Hematopoietic multipotent progenitor cell treated with erythropoietin and hydrocortisone succinate and interleukin-3 and kit ligand, for 17 days (in vitro differentiated cells): ENCODE data around the gene WNK2.
A peak's percentile ranks its signal among the peaks of the same experiment; 100 is the strongest.
"Not testable (repeated sequence)": the region's sequence is repeated elsewhere in the genome, so short reads cannot be mapped to it uniquely, and the experiment has no call there.

Source experiments
- DNase-seq: peaks from one replicate; pipeline ENCODE4 v3.0.0-alpha.2; 2015; ENCODE audit warnings: low spot score

Gene WNK2

DNA sequence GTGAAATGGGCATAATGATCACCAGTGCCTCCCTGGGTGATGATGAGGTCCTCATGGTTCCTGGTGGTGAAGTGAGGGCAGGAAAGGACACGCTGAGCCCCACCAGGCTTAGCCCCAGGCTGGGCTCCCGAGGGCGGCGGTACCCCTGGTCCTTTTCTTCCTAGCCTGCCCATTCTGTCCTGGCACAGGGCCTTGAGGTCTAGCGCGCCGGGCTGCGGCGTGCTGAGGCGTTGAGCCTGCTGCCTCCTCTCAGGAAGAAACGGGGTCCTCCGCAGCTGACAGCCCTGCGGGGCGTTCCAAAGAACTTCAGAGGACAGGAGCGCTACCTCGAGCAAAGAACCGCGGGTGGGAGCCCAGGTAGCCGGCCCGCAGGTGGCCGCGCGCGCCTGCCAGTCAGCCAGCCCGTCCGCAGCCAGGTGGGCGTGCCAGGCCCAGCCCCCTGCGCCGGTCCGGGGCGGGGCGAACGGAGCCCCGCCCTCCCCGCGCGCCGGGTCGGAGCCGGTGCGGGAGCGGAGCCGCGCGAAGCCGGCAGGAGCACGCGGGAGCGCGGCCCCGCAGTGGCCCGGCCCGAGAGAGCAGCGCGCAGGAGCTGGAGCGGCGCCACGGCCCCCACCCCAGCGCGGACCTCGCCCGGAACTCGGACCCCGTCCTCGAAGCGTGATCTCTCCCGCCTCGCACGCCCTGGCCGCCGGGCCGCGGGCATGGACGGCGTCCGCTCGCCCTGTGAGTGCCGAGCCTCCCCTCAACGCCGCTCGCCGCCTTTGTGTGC is at the start of gene WNK2:
Gene WNK2 (plus strand): TSS at position 477 of the 769 bp plus-strand sequence. CDS start 791 bp downstream, outside the sequence.
- no peak for DNase-seq

DNA sequence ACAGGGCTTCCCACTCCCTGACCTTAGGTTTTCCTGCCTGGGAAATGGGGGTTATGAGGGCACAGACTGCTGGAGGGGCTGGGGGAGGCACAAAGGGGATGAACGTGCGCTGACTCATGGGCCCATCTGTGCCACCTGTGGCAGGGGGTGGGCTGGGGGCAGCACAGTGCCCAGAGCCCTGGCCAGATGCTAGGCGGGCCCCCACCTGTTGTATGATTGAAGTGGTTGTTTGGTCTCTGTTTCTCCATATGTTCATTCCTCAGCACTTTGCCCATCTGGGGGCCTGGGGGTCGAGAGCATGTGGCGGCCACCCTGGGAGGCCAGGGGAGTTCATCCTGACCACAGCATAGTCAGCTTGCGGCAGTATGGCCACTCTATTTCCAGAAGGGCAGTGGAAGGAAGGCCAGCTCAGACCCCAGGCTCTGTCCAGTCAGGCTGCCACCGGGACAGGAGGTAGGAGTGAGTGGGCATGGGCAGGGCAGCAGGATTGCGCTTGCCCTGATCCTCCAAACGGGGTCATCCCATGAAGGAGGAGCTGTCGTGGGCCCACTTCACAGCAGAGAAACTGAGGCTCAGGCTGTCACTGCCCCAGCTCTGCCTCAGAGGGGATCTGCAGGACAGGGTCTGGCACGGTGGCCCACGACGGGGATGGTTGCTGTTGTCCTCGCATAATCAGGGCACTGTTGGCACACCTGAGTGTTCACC is 49.0 kb upstream of the WNK2 start:
- DNase-seq: no peak

DNA sequence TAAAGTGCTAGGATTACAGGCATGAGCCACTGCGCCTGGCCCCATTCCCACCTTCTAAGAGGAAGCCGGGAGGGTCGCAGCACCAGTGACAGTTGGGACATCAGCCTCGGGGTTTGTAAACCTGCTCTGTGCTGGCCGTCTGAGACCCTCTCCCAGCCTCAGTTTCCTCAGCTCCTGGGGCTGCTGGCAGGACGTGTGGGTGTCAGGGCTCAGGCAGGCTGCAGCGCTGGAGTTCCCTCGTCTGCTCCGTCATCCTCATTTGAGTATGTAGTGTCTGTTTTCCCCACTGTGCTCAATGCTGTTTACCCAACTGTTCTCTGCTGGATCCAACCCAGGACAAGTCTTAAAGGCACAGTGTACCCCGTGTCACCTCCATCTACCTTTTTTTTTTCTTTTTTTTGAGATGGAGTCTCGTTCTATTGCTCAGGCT is 47.9 kb upstream of the WNK2 start:
- no peak for DNase-seq

DNA sequence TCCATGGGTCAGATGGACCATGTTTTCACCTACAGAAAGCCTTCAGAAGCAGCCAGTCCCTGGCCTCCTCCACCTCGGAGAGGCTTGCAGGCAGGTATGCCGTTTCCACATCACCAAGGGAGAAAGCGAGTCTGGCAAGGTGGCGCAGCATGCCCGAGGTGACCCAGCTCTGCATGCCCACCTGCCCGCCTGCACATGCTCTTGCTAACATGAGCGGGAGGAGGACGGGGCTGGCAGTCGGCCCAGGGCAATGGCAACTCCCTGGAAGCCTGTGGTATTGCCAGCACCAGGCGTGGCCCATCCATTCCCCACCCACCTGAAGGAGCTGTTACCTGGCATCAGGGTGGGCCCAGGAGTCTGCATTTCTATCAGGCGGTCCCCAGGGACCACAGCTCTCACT is 46.6 kb upstream of the WNK2 start:
- DNase-seq: no peak

DNA sequence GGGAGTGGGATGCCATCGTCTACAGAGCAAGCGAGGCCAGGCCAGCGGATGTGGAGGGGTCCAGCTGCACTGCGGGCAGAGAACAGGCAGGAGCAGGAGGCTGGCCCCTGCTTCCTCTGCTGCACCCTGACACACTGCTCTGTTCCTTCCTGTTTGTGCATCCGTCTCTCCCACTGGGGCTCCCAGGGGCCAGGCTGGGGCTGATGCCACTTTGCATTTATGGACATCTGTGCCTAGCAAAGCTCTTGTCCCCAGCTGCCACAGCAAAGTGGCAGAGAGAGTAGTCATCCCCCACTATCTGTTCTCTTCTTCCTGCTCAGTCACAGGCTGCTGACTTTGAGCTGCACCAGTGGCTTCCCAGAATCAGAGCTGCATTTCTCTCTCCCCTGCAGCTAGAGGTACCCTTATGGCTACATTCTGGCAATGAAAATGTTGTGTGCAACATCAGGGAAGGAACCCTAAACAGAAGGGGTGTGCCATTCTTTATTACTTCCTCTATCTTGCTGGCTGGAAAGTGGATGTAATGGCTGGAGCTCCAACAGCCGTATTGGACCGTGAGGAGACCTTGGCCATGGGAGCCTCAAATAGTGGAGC is 45.7 kb upstream of the WNK2 start:
- DNase-seq: no peak

DNA sequence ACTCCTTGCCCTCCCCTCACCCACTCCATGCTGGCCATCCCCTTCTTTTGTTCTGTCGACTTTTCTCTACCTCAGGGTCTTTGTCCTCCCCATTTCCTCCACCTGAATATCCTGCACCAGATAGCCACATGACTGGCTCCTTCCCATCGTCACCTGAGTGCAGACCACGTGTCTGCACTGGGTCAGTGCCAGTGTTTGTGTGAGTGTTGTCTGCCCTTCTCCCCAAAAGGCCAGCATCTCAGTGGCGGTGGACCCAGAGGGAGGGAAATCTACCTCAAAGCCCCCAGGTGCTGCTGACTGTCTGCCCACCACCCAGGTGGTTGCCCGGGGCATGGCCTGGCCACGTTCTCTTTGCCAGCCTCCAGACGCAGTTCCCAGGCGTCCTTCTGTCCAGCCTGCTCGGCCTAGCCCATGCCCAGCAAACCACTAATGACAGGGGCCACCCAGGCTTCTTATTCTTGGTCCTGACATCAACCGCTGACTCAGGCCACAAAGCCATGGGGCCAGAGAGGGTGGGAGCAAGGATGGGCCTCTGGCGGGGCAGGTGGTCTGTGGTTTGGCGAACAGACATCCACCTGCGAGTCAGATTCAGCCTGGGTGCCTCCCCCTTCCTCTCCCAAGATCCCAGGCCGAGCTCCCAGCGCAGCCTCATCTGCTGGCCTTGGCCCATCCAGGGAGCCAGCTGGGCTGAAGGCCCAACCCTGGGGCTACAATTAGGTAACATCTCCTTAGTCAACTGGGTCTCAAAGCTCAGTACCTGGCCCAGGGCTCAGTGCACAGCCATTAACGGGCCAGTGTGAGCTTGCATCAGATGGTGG is 44.4 kb upstream of the WNK2 start:
- DNase-seq: no peak

DNA sequence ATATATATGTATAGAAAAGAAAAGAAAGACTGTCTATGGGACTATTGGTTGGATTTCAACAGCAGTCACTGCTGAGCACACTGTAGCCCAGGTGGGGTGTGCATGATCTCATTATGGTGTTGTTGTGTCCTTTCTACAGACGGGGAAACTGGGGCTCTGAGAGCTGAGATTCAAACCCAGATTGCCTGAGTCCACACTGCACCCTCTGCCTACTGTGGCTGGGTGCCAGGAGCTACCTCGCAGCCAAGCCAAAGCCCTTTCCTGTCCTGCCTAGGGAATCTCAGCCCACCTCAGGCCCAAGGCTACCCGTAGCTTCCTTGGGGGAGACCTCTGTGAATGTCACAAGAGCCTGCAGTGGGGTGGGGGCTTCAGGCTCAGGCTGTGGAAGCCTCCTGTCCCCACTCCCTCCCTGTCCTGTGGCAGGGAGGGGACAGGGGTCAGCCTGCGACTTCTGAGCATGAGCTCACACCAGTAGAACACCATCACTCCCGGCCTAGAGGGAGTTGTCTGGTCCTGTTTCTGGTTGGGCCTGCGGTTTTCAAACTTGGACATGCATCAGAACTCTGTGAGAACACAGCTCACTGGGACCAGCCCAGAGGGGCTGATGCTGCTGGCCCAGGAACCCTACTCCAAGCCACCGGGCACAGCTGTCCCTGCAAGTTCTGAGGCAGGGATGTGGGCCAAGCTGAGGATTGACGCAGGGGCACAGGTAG is 42.0 kb upstream of the WNK2 start:
- no peak for DNase-seq

DNA sequence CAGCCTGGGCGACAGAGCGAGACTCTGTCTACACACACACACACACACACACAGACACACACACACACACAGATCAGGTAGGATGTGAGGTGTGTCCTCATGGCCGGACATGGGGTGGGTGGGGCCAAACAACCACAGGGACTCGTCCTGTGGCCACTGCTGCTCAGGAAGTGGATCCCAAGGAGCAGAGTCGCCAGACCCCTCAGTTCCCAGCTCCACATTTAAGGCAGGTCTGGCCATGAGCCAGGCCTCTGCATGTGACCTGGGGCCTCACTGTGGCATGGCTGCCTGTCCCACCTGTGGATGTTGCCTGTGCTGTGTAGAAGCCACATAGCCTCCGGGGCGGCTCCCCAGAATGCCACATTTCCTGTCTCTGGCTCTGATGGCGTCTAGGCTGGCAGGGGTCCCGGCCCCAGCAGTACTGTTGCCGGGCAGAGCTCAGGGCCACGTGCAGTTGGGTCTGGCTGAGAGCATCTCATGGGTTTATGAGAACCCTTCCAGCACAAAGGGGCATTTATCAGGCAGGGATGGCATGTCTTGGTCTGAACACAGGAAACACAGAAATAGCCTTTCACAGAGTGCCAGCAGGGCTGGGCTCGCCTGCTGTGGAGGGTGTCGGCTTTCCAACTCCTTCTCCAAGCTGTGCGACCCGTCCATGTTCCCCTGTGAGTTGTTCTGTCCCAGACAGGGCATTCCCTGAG is 40.0 kb upstream of the WNK2 start:
- no peak for DNase-seq

DNA sequence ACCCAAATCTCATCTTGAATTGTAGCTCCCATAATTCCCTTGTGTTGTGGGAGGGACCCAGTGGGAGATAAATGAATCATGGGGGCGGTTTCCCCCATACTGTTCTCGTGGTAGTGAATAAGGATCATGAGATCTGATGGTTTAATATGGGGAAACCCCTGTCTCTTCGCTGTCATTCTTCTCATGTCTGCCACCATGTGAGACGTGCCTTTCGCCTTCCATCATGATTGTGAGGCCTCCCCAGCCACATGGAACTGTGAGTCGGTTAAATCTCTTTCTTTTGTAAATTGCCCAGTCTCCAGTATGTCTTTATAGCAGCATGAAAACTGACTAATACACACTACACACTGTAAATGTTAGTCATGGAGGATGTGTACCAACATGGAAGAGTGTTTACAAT is 37.2 kb upstream of the WNK2 start:
- not testable (repeated sequence) for DNase-seq

DNA sequence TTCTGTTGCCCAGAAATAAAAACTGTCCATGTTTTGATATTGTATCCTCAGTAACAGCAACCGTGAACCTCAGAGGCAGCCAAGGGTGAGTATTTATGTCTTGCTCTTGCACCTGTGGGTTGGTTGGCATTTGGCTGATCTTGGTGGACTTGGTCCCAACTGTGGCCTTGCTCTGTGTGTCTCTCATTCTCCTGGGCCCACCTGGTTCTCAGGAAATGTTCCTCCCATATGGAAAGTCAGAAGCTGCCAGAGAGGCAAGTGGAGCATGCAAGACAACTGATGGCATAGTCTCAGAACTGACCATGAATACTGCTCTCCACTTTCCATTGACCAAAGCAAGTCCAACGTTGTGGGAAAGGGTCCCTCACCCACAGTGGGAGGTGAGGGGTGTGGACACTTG is 36.3 kb upstream of the WNK2 start:
- no peak for DNase-seq

DNA sequence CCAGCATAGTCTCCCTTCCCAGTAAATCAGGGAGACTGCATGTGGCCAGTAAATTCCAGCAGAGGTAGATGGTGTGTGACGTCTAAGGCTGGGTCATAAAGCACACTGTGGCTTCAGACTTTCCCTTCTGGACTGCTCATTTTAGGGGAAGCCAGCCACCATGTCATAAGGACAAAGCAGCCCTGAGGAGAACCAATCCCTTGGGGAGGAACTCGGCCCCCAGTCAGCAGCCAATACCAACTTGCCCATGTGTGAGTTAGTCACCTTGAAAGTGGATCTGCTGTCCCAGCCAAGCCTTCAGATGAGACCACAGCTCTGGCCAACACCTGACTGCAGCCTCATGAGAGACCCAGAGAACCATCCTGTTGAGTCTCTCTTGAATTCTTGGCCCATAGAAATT is 35.2 kb upstream of the WNK2 start:
- DNase-seq: no peak

DNA sequence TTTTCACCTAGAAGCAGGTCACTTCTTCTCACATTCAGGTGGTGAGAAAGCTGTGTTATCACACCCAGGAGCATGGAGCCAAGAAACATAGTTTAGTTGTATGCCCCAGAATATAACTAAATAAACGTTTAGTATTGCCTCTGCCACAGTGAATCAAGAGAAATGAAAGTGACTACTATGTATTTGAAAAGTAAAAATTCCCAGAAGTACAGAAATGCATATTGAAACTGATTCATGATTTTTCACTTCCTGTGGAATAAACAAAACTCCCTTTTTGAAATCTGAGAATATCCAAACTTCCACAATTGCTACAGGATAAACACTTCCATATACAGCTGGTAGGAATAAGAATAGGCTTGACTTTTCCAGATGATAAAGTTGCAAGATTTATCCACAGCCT is 34.6 kb upstream of the WNK2 start:
- no peak for DNase-seq

DNA sequence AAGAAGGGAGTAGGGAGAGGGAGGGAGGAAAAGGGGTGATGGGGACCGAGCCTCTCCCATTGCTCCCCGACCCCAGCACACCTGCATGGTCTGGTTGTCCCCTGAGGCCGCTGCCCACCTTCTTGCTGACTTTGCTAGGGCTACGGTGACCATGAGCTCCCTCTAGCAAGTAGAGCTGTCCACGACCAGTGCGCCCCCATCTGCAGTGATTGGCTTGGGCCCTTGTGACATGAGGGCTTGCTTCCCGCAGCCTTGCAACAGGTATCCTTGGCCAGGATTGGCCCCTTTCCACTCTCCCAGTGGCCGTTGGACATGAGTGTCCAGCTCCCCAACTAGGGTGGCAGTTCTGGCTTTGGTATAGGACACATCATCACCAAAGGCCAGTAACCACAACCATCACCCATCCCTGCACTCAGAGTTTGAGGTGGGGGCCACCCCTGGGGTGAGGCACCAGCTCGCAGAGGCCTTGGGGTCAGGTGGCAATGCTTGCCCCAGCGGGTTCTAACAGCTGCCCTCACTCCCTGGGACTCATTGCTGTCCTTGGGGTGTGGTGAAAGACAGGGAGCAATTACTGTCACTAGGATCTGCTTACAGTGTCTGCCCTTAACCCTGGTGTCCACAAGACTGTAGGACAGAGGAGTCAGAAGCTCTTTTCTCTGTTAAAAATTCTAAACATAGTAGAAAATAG is 32.7 kb upstream of the WNK2 start:
- no peak for DNase-seq

DNA sequence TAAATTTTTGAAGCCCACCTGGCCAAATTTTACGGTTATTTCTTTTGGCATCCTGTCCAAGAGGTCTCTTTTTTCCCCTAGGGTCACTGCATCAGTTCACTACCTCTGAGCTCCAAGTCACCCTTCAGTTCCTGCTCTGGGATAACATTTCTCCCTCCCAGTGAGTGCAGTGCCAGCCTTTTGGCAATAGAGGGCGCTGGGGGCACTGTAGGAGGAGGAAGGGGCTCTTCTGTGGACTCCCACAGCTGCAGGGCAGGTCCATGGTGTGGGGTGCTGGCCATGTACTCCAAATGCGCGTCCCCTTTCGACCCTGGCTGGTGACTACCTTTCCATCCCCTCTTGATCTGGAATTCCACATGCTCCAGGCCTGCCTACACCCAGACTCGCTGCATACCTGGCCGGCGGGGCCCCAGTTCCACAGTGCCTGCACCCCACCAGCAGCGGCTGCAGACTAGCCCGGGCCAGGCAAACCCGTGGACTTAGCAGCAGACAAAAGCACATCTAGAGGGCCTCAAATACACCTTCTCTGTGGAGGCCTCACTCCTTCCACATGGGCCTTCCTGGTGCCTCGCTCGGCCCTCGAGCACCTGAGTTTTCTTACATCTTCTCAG is 29.5 kb upstream of the WNK2 start:
- DNase-seq: no peak

DNA sequence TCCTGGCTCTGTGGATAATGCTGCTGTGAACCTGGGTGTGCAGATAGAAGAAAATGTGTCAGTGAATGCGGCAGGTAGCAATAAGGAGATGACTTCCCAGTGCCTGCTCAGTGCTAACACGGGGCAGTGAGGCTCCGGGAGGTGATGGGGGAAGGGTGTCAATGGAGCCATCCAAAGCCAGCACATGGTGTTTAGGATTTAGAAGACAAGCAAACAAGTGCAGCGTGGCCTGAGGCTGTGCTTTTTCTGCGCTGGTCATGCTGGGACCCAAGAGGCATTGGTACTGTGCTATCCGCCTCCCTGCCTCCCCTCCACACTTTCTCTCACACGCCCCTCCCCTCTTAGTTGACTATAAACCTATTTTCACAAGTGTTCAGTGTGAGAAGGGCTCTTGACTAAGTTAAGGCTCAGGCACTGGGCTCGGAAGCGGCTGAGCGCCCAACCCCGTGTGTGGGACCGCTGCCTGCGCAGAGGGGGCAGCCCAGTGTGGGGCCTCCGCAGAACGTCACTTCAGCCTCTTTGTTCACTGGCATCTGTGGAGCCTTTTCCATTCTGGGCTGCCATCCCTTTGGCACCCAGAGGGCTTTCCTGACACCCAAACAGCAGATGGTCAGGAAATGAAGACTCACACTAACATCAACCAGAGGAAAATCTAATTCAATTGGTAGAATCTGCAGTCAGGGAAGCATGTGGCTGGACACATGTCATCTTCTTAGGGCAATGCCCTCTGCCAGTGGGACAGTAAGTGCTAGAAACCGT is 28.0 kb upstream of the WNK2 start:
- no peak for DNase-seq

DNA sequence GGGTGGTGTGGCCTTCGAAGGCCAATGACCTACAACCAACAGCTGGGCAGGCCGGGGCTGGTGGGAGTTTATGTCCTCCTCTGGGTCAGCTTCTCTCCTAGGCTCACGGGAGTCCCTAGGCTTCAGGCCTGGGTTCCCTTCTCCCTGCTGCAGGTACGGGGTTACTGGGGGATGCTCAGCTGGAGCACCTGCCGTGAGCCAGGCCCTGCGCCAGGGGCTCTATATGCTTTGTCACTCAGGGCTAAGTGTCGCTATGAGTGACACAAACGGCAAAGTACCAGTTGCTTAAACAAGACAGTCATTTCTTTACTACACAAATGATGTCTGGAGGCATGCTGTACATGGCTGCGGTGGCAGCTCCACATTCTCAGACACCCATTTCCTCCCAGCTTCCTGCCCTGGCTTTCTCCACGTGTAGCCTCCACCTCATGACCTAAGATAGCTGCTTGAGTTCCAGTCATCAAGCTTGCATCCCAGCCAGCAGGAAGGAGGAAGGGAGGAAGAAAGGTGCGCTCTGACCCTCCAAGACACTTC is 27.4 kb upstream of the WNK2 start:
- DNase-seq: no peak

DNA sequence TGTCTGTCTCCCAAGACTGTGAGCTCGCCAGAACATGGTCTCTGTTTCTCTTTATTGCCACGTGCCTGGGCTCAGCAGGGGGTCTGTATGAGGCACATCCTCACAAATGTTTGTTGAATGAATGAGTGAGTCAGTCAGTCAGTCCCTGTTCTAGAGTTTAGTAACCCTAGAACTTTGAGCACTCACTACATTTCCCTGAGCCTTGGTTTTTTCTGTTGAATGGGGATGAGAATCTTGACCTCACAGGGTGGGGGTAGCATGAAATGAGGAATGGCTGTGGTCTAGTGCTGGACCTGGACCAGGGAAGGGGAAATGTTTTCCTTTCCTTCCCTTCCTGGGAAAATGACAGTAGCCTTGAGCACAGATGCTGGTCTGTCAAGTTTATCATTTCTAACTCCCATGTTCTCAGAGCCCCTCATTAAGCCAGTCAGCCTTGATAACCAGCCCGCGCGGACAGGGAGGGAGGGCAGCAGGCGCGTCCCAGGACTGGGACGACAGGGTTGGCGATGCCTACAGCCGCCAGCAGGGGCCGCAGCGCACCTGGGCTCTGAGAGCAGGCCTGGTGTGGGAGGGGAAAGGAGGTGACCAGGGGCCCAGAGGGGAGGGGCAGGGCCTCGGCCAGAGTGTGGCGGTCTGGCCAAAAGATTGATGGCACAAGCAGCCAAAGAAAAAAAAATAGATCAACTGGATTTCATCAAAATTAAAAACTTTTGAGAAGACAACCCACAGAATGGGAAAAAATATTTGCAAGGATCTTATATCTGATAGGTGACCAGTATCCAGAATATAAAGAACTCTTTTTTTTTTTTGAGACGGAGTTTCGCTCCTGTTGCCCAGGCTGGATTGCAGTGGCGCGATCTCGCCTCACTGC is 24.1 kb upstream of the WNK2 start:
- DNase-seq: peak; percentile 39
